ENCODE data around the gene CSNK1G3. TPM values are rescaled to one million over a fixed set of nuclear protein-coding genes. Genes with fewer than 3 reads are reported as not detected.
A peak's percentile ranks its signal among the peaks of the same experiment; 100 is the strongest.

Gene CSNK1G3
- total and polyA plus RNA-seq, 8 donors, result 12.9 to 151 (median 20.3) TPM

DNA sequence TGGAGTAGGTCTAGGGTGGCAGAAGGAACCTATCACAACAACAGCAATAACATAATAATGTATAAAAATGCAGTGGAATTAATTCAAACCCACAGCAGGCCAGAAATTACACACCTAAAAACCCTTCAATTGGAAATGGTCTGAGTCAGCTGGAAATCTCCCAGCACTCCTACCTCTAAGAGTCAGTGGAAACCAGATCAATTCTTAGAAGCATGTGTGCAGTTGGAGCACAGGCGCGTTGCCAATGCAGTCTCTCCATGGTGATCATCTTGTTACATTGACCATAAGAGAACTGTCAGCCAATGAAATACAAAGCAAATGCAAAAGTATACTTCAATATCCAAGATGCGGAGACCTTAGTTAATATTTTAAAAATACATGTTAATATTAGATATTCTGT, 15.1 kb upstream of the CSNK1G3 start:
- 59 to 95% (median 86%) methylated on average over 3 of the region's 3 CpGs for WGBS, 5 donors

DNA sequence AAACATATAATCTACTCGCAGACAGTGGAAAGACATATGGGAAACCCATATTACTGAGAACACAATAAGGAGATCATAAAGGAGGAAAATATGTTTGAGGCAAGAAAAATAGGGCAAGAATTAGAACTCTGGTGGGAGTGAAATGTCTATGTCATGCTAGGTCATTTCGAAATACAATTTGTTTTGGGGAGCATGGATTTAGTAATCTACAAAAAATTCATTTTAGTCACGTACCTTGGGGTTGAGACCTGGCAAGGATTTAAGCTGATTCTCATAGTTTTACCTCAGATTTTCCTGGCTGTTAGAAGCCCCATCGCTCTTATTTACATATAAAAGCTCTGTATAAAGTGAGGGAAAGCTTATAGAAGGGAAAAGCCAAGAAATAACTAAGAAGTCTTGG, 11.5 kb upstream of the CSNK1G3 start:
- Histone ChIP-seq H3K4me3 (no peak overlapping the region), H3K4me1 (no peaks in the 10 kb centered on the region), H3K36me3 (no peaks in the 10 kb centered on the region), H3K27ac (no peak overlapping the region), H3K27me3 (no peaks in the 10 kb centered on the region), H3K9me3 (no peaks in the 10 kb centered on the region)
- DNase-seq, result no peak
- intact Hi-C loops (cut with DNase I; ENCODE audit: low total_unique reads), result no loop called here
- TF ChIP-seq EP300 (IDR thresholded peaks at IDR 0.05), result no peak
- WGBS, 5 donors, result 89 to 94% (median 93%) methylated on average over 4 of the region's 4 CpGs

More for the DNA sequence above, 15.1 kb upstream of the CSNK1G3 start:
- H3K36me3 ChIP-seq, result no peaks in the 10 kb centered on the region
- H3K9me3 ChIP-seq, result no peaks in the 10 kb centered on the region
- no peaks in the 10 kb centered on the region for H3K4me1 ChIP-seq
- DNase-seq, result peak in 1 of 2 donors; percentile 66
- no peak overlapping the region for H3K4me3 ChIP-seq
- no peaks in the 10 kb centered on the region for H3K27me3 ChIP-seq
- no peak overlapping the region for H3K27ac ChIP-seq
- TF ChIP-seq, protein P1, sequence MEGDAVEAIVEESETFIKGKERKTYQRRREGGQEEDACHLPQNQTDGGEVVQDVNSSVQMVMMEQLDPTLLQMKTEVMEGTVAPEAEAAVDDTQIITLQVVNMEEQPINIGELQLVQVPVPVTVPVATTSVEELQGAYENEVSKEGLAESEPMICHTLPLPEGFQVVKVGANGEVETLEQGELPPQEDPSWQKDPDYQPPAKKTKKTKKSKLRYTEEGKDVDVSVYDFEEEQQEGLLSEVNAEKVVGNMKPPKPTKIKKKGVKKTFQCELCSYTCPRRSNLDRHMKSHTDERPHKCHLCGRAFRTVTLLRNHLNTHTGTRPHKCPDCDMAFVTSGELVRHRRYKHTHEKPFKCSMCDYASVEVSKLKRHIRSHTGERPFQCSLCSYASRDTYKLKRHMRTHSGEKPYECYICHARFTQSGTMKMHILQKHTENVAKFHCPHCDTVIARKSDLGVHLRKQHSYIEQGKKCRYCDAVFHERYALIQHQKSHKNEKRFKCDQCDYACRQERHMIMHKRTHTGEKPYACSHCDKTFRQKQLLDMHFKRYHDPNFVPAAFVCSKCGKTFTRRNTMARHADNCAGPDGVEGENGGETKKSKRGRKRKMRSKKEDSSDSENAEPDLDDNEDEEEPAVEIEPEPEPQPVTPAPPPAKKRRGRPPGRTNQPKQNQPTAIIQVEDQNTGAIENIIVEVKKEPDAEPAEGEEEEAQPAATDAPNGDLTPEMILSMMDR (IDR thresholded peaks at IDR 0.05), result no peak
- TF ChIP-seq POLR2A (IDR thresholded peaks at IDR 0.05) (no peak), EP300 (IDR thresholded peaks at IDR 0.05) (no peak), POLR2AphosphoS5 (IDR thresholded peaks at IDR 0.05) (no peak)
- intact Hi-C loops (cut with DNase I; ENCODE audit: low total_unique reads), result no loop called here

DNA sequence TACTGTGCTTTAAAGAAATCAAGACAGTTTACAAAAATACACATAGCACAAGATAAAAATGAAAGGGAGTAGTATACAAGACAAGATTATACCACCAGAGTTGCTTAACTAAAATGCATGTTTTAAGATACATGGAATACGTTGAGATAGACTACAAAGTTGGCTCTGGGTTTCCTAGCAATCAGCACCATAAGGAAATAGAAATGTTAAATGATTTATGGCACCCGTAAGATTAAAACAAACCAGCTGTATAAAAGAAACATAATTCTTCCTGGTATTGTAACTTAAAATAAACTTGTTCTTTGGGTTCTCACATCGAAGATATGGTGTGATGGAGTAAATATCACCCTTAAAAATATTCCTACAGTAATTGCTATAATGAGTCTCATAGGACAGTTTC, 9.9 kb upstream of the CSNK1G3 start:
- H3K27me3 ChIP-seq, result no peaks in the 10 kb centered on the region
- H3K4me1 ChIP-seq, result no peaks in the 10 kb centered on the region
- WGBS, 5 donors, result 55 to 77% (median 61%) methylated on average over 3 of the region's 3 CpGs
- no peaks in the 10 kb centered on the region for H3K36me3 ChIP-seq
- no peak for TF ChIP-seq POLR2AphosphoS5 (IDR thresholded peaks at IDR 0.05)
- TF ChIP-seq, protein P1 (IDR thresholded peaks at IDR 0.05), result no peak
- no peak for TF ChIP-seq POLR2A (IDR thresholded peaks at IDR 0.05)
- TF ChIP-seq EP300 (IDR thresholded peaks at IDR 0.05), result no peak
- H3K9me3 ChIP-seq, result no peaks in the 10 kb centered on the region
- H3K27ac ChIP-seq, result no peak overlapping the region
- DNase-seq, result no peak
- intact Hi-C loops (cut with DNase I; ENCODE audit: low total_unique reads), result no loop called here
- H3K4me3 ChIP-seq, result no peak overlapping the region

DNA sequence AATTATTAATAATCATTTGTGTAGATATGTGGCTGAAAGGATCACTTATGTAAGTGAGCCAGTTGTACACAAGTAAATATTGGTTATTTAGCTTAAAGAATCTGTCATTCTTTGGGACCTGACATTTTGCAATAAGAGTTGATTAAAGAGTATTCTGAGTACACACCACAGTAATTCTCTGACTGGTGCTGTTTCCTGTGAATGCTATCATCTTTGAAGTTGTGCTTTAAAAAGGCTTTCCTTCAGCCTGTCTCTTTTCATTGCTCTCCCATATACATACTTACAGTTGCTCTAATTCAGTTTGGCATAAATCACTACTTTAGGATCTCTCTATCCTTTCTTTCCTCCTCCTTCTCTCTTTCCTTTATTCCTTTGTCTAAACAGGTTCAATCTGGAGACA, 8.7 kb upstream of the CSNK1G3 start:
- H3K4me1 ChIP-seq, result no peaks in the 10 kb centered on the region
- no peaks in the 10 kb centered on the region for H3K27me3 ChIP-seq
- no peaks in the 10 kb centered on the region for H3K9me3 ChIP-seq
- intact Hi-C loops (cut with DNase I; ENCODE audit: low total_unique reads), result no loop called here
- H3K36me3 ChIP-seq, result no peaks in the 10 kb centered on the region
- TF ChIP-seq EP300 (IDR thresholded peaks at IDR 0.05) (no peak), POLR2AphosphoS5 (IDR thresholded peaks at IDR 0.05) (no peak), POLR2A (IDR thresholded peaks at IDR 0.05) (no peak)
- TF ChIP-seq, protein P1 (IDR thresholded peaks at IDR 0.05), result no peak
- no peak overlapping the region for H3K27ac ChIP-seq
- no peak overlapping the region for H3K4me3 ChIP-seq
- DNase-seq, result no peak

DNA sequence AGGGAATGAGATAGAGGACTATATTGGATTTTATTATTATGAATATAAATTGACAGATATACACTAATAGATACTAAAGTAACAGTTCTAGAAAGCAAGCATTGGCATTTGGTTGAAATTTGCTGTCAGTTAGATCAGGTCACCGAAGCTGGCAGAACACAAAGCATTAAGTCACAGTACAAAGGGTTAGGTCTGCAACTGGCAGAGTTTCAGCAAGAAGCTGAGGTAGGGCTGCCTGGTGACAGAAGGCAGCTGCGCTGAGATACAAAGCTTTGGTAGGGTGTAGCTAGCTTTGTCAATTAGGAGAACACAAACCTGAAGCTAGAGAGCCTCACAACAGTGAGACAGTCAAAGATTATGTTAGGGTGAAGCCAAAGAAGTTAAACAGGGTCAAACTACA, 6.3 kb upstream of the CSNK1G3 start:
- 35 to 57% (median 40%) methylated on average over 2 of the region's 2 CpGs for WGBS, 5 donors
- Histone ChIP-seq H3K27me3 (no peaks in the 10 kb centered on the region), H3K9me3 (no peaks in the 10 kb centered on the region), H3K36me3 (no peaks in the 10 kb centered on the region), H3K4me1 (no peaks in the 10 kb centered on the region), H3K4me3 (no peak overlapping the region), H3K27ac (no peak overlapping the region)
- DNase-seq, result peak; percentile 36 to 43
- intact Hi-C loops (cut with DNase I; ENCODE audit: low total_unique reads), result no loop called here
- TF ChIP-seq, protein P1 (IDR thresholded peaks at IDR 0.05), result no peak
- TF ChIP-seq POLR2AphosphoS5 (IDR thresholded peaks at IDR 0.05), result no peak
- no peak for TF ChIP-seq EP300 (IDR thresholded peaks at IDR 0.05)
- no peak for TF ChIP-seq POLR2A (IDR thresholded peaks at IDR 0.05)
